SK-N-SH (cell line): ENCODE measurements around the gene SRGAP1. TPM values are rescaled to one million over a fixed set of nuclear protein-coding genes. Genes with fewer than 3 reads are reported as not detected.

Experiments
- CTCF ChIA-PET: fragments of 300-600, 350-600 bp; formaldehyde crosslinking; extraction: SDS; loops from one replicate; lab custom pipeline; 2021; lab: Yijun Ruan, JAX
- POLR2A ChIA-PET: fragments of 350-600 bp; sonication (Branson Sonifier 250); formaldehyde crosslinking; extraction: SDS; loops from one replicate; lab custom pipeline; 2020; ENCODE audit warnings: antibody characterized with exemption, inconsistent platforms; lab: Yijun Ruan, JAX
- DNase-seq: peaks from one replicate; pipeline ENCODE4 v3.0.0; 2012
- H2AFZ ChIP-seq: fragments of 200-600 bp; sonication (generic); 2 replicates; pipeline ENCODE4 v1.8.1; 2016; ENCODE audit warnings: antibody characterized with exemption, mild to moderate bottlenecking, low read depth
- H3F3A ChIP-seq: fragments of 200-600 bp; sonication (generic); replicated peaks from 2 replicates; pipeline ENCODE3; 2016; ENCODE audit warnings: antibody characterized with exemption, mild to moderate bottlenecking; ENCODE audit not compliant: insufficient read depth
- H3K27ac ChIP-seq, 2 experiments: fragments of 200-500 bp in 1 of 2; fragments of 200-600 bp in 1 of 2; sonication (Bioruptor generic) in 1 of 2; sonication (generic), shearing (Covaris generic) in 1 of 2; 2 replicates each; pipeline versions ENCODE4 v1.5.1 to v1.6.1; 2014 to 2016; ENCODE audit warnings: low read depth in 2 of 2, inconsistent platforms in 1 of 2, low read length in 1 of 2, mild to moderate bottlenecking in 1 of 2, mixed read lengths in 1 of 2
- H3K27me3 ChIP-seq: fragments of 200-600 bp; sonication (generic), shearing (Covaris generic); 2 replicates; pipeline ENCODE4 v1.6.1; 2016; ENCODE audit warnings: mixed run types; ENCODE audit not compliant: insufficient read depth
- H3K36me3 ChIP-seq, 2 experiments: fragments of 200-500 bp in 1 of 2; fragments of 200-600 bp in 1 of 2; sonication (Bioruptor generic) in 1 of 2; sonication (generic) in 1 of 2; replicated peaks in 1 of 2; 2 replicates each; pipeline versions ENCODE3 to v1.5.1; 2014 to 2016; ENCODE audit warnings: low read length in 1 of 2, mild to moderate bottlenecking in 1 of 2; ENCODE audit not compliant: insufficient read depth in 2 of 2, control insufficient read depth in 1 of 2
- H3K4me1 ChIP-seq, 2 experiments: fragments of 200-500 bp in 1 of 2; fragments of 200-600 bp in 1 of 2; sonication (Bioruptor generic) in 1 of 2; sonication (generic), shearing (Covaris generic) in 1 of 2; 2 replicates each; pipeline versions ENCODE4 v1.5.1 to v1.6.1; 2014 to 2016; ENCODE audit warnings: low read depth in 1 of 2, low read length in 1 of 2, mixed run types in 1 of 2; ENCODE audit not compliant: insufficient read depth in 2 of 2, control insufficient read depth in 1 of 2
- H3K4me2 ChIP-seq: fragments of 200-600 bp; sonication (generic), shearing (Covaris generic); 2 replicates; pipeline ENCODE4 v1.6.1; 2017; ENCODE audit warnings: mixed run types
- H3K4me3 ChIP-seq, 2 experiments: fragments of 200-500 bp in 1 of 2; fragments of 200-600 bp in 1 of 2; sonication (Bioruptor generic) in 1 of 2; sonication (generic), shearing (Covaris generic) in 1 of 2; 2 replicates each; pipeline versions ENCODE4 v1.5.1 to v1.8.1; 2014 to 2016; ENCODE audit warnings: low read depth in 2 of 2, inconsistent platforms in 1 of 2, low read length in 1 of 2, mild to moderate bottlenecking in 1 of 2, mixed read lengths in 1 of 2, moderate library complexity in 1 of 2
- H3K79me2 ChIP-seq: fragments of 200-600 bp; sonication (generic); 2 replicates; pipeline ENCODE4 v1.8.1; 2017; ENCODE audit warnings: mild to moderate bottlenecking; ENCODE audit not compliant: insufficient read depth
- H3K9ac ChIP-seq: fragments of 200-600 bp; sonication (generic); 2 replicates; pipeline ENCODE4 v1.6.1; 2017; ENCODE audit warnings: mixed run types
- H3K9me2 ChIP-seq: fragments of 200-600 bp; sonication (generic); 2 replicates; pipeline ENCODE4 v1.6.1; 2017; ENCODE audit warnings: mixed run types
- H3K9me3 ChIP-seq: fragments of 200-600 bp; sonication (generic); 2 replicates; pipeline ENCODE4 v1.6.1; 2017; ENCODE audit warnings: mixed run types, mild to moderate bottlenecking, moderate library complexity
- H4K20me1 ChIP-seq: fragments of 200-600 bp; sonication (generic); 2 replicates; pipeline ENCODE4 v1.6.1; 2017; ENCODE audit warnings: mild to moderate bottlenecking, mixed run types; ENCODE audit not compliant: insufficient read depth
- CHD2 ChIP-seq: fragments of 150-350 bp; IDR thresholded peaks from 2 replicates; pipeline ENCODE4 v1.6.1; 2018; ENCODE audit warnings: low read length; ENCODE audit not compliant: partially characterized antibody
- FOXM1 ChIP-seq: IDR thresholded peaks from 2 replicates; pipeline ENCODE4 v1.4.0; 2012; ENCODE audit warnings: low read depth, mild to moderate bottlenecking
- JUND ChIP-seq: IDR thresholded peaks from 2 replicates; pipeline ENCODE4 v1.4.0; 2012
- MXI1 ChIP-seq: IDR thresholded peaks from 2 replicates; pipeline ENCODE4 v1.6.1; 2012; ENCODE audit warnings: mild to moderate bottlenecking, low read depth, low read length, improper control_type of control experiment
- NFIC ChIP-seq: IDR thresholded peaks from 2 replicates; pipeline ENCODE4 v1.4.0; 2012; ENCODE audit warnings: borderline replicate concordance
- POLR2AphosphoS5 ChIP-seq: IDR thresholded peaks from 2 replicates; pipeline ENCODE4 v1.6.1; 2012; ENCODE audit warnings: low read depth, low read length
- SMC3 ChIP-seq: IDR thresholded peaks from 2 replicates; pipeline ENCODE4 v1.6.1; 2012; ENCODE audit warnings: low read depth, low read length, improper control_type of control experiment
- TEAD4 ChIP-seq: IDR thresholded peaks from 2 replicates; pipeline ENCODE4 v1.4.0; 2012; ENCODE audit warnings: mild to moderate bottlenecking, borderline replicate concordance; ENCODE audit not compliant: insufficient read depth
- YY1 ChIP-seq: IDR thresholded peaks from 2 replicates; pipeline ENCODE4 v1.4.0; 2012; ENCODE audit warnings: low read depth, mild to moderate bottlenecking
- WGBS: methylation state at CpG from one replicate; pipeline ENCODE4 v1.1.6; 2017; ENCODE audit warnings: low lambda C conversion rate; 5-methylcytosine and 5-hydroxymethylcytosine counted together
- polyA plus RNA-seq, 3 experiments: library from polyadenylated mRNA; depleted of rRNA; stranded (reverse); fragments of >200 nt; gene quantifications; 2 replicates each; pipeline ENCODE4 v1.2.3, GENCODE V29; 2012
- TF ChIP-seq, protein P1 (sequence below): IDR thresholded peaks from 2 replicates; pipeline ENCODE4; 2012
- TF ChIP-seq, protein P2 (sequence below): fragments of 200-600 bp; sonication (generic); IDR thresholded peaks from 2 replicates; pipeline ENCODE4 v1.6.1; 2017; ENCODE audit warnings: antibody characterized with exemption, mild to moderate bottlenecking, moderate library complexity
- TF ChIP-seq, protein P3 (sequence below): IDR thresholded peaks from 2 replicates; pipeline ENCODE4 v1.4.0; 2012; ENCODE audit warnings: low read depth, borderline replicate concordance
- TF ChIP-seq, protein P4 (sequence below): IDR thresholded peaks from 2 replicates; pipeline ENCODE4 v1.4.0; 2012; ENCODE audit warnings: low read depth, borderline replicate concordance

Gene SRGAP1
- polyA plus RNA-seq, 1 of the 3 experiments (the other 2 are of a cell fraction) = 2.6 TPM

DNA sequence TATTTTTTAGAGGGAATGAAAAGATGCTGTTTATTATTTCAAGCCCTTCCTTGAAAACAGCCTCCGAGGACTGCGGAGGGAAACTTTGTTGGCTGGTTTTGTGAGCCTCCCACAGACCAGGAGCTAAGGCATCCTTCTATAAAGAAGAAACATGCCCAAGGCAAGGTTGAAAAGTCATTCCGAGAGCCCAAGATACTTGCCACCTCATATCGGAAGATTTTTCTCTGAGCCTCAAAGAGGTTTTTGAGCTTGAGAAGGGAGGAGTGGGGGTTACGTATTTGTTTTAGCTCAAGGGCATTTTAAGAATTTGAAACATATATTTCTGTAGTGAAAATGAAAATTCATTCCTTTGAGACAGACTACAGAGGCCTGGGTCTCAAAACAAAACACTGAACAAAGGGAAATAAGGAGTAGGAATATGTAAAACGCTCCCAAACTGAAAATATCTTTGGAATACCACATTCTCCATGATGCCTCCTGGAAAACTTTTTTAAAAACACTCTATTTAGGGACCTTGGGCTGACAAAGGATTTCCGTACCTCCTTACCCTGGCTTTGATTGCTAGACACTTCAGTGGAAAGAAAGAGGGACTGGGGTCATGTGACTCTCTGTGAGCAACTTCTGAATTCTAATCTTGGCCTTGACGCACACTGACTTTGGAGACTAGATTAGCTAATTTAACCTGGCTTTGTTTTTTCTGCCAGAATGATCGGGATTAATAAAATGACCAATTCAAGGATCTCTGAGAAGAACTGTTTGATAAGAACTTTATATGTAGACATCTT, 180.9 kb downstream of the SRGAP1 start (continued):
- TF ChIP-seq, protein P1, sequence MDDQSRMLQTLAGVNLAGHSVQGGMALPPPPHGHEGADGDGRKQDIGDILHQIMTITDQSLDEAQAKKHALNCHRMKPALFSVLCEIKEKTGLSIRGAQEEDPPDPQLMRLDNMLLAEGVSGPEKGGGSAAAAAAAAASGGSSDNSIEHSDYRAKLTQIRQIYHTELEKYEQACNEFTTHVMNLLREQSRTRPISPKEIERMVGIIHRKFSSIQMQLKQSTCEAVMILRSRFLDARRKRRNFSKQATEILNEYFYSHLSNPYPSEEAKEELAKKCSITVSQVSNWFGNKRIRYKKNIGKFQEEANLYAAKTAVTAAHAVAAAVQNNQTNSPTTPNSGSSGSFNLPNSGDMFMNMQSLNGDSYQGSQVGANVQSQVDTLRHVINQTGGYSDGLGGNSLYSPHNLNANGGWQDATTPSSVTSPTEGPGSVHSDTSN = no peak
- TF ChIP-seq POLR2AphosphoS5 (no peak), FOXM1 (no peak)

DNA sequence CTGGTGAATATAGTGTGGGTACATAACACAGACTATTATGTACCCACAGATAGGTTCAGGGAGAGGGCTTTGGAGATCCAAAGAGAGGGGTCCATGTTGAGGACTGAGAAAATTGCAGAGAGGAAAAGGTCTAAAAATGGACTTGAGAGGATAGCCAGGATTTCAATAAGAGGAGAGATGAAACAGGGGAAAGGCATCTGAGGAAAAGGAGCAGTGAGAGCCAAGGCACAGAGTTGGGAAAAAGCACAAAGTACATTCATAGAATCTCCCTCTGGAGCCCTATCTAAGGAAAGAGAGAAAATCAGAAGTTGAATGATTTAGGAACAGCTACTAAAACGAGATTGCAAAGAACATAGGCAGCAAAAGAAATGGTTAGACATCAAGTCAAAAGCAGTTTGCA, 182.8 kb downstream of the SRGAP1 start:
- TF ChIP-seq, protein P2, sequence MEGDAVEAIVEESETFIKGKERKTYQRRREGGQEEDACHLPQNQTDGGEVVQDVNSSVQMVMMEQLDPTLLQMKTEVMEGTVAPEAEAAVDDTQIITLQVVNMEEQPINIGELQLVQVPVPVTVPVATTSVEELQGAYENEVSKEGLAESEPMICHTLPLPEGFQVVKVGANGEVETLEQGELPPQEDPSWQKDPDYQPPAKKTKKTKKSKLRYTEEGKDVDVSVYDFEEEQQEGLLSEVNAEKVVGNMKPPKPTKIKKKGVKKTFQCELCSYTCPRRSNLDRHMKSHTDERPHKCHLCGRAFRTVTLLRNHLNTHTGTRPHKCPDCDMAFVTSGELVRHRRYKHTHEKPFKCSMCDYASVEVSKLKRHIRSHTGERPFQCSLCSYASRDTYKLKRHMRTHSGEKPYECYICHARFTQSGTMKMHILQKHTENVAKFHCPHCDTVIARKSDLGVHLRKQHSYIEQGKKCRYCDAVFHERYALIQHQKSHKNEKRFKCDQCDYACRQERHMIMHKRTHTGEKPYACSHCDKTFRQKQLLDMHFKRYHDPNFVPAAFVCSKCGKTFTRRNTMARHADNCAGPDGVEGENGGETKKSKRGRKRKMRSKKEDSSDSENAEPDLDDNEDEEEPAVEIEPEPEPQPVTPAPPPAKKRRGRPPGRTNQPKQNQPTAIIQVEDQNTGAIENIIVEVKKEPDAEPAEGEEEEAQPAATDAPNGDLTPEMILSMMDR = no peak
- TF ChIP-seq, protein P3, sequence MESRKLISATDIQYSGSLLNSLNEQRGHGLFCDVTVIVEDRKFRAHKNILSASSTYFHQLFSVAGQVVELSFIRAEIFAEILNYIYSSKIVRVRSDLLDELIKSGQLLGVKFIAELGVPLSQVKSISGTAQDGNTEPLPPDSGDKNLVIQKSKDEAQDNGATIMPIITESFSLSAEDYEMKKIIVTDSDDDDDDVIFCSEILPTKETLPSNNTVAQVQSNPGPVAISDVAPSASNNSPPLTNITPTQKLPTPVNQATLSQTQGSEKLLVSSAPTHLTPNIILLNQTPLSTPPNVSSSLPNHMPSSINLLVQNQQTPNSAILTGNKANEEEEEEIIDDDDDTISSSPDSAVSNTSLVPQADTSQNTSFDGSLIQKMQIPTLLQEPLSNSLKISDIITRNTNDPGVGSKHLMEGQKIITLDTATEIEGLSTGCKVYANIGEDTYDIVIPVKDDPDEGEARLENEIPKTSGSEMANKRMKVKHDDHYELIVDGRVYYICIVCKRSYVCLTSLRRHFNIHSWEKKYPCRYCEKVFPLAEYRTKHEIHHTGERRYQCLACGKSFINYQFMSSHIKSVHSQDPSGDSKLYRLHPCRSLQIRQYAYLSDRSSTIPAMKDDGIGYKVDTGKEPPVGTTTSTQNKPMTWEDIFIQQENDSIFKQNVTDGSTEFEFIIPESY = no peak
- TF ChIP-seq MXI1 = no peak
- no peak for TF ChIP-seq POLR2AphosphoS5
- TF ChIP-seq SMC3 = no peak
- TF ChIP-seq, protein P4, sequence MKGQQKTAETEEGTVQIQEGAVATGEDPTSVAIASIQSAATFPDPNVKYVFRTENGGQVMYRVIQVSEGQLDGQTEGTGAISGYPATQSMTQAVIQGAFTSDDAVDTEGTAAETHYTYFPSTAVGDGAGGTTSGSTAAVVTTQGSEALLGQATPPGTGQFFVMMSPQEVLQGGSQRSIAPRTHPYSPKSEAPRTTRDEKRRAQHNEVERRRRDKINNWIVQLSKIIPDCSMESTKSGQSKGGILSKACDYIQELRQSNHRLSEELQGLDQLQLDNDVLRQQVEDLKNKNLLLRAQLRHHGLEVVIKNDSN = no peak
- no peak for TF ChIP-seq CHD2
- no peak for TF ChIP-seq NFIC
- TF ChIP-seq TEAD4 = no peak
- no peak for TF ChIP-seq JUND
- no peak for TF ChIP-seq YY1

More for the DNA sequence above, 182.8 kb downstream of the SRGAP1 start:
- POLR2A ChIA-PET = no interaction called here
- no peaks in the 10 kb centered on the region for H3K9me3 ChIP-seq
- H3K9ac ChIP-seq = no peak overlapping the region
- no peak overlapping the region for H3K4me3 ChIP-seq
- peaks cover 0 to 11% of the 10 kb centered on the region in 2 experiments for H3K4me1 ChIP-seq
- no peak overlapping the region for H3K4me2 ChIP-seq
- WGBS = 83% methylated on average over 1 of the region's 1 CpG
- no peaks in the 10 kb centered on the region for H3K9me2 ChIP-seq
- no peak overlapping the region for H3K27ac ChIP-seq
- H3F3A ChIP-seq = peaks cover 8% of the 10 kb centered on the region
- H4K20me1 ChIP-seq = no peaks in the 10 kb centered on the region
- DNase-seq = no peak
- H3K36me3 ChIP-seq = no peaks in the 10 kb centered on the region
- CTCF ChIA-PET = interaction anchor here (1.1 kb wide), 1 partner anchor 122 kb away, joined by 5 read pairs; no protein-coding TSS in a partner anchor
- H3K27me3 ChIP-seq = no peaks in the 10 kb centered on the region
- no peak overlapping the region for H2AFZ ChIP-seq
- H3K79me2 ChIP-seq = no peaks in the 10 kb centered on the region
